ENCODE results near the gene TCEAL8. TPM values are rescaled to one million over a fixed set of nuclear protein-coding genes. Genes with fewer than 3 reads are reported as not detected.

TCEAL8 gene
- total RNA-seq, 1 experiment from 2014 or later, result 21.5 TPM

GRCh38 chrX:103274284-103274683, 19.3 kb upstream of the TCEAL8 start:
- ChIA-PET CTCF (no interaction called here), POLR2A (no interaction called here)
- no peak for DNase-seq
- BruUV-seq (replicated peaks), result no TSS peak
- Histone ChIP-seq H3K4me3 (ENCODE audit: low read depth, low read length) (no peak overlapping the region), H3K36me3 (ENCODE audit: control insufficient read depth, insufficient read depth, low read length) (no peaks in the 10 kb centered on the region), H3K27me3 (replicated peaks; ENCODE audit: control insufficient read depth, insufficient read depth, low read length) (no peaks in the 10 kb centered on the region), H3K9me3 (no peaks in the 10 kb centered on the region), H3K4me1 (no peaks in the 10 kb centered on the region)
- no peak overlapping the region for H3K27ac Mint-ChIP-seq (ENCODE audit: unreplicated experiment)
- H3K36me3 Mint-ChIP-seq (ENCODE audit: insufficient read depth, unreplicated experiment), result no peaks in the 10 kb centered on the region
- H3K4me3 Mint-ChIP-seq (ENCODE audit: unreplicated experiment), result no peak overlapping the region
- no peak for TF ChIP-seq CTCF (IDR thresholded peaks at IDR 0.05; ENCODE audit: insufficient read depth in 1 of 2, low read depth in 1 of 2, low read length in 1 of 2, severe bottlenecking in 1 of 2, unreplicated experiment in 1 of 2)
- H3K4me1 Mint-ChIP-seq (ENCODE audit: low read depth, unreplicated experiment), result peaks cover 6% of the 10 kb centered on the region
- no peaks in the 10 kb centered on the region for H3K9me3 Mint-ChIP-seq (ENCODE audit: unreplicated experiment)
- H3K27me3 Mint-ChIP-seq (ENCODE audit: insufficient read depth, unreplicated experiment), result peaks cover 24% of the 10 kb centered on the region
- intact Hi-C loops (cut with micrococcal nuclease; ENCODE audit: unreplicated experiment), result no loop called here

DNA sequence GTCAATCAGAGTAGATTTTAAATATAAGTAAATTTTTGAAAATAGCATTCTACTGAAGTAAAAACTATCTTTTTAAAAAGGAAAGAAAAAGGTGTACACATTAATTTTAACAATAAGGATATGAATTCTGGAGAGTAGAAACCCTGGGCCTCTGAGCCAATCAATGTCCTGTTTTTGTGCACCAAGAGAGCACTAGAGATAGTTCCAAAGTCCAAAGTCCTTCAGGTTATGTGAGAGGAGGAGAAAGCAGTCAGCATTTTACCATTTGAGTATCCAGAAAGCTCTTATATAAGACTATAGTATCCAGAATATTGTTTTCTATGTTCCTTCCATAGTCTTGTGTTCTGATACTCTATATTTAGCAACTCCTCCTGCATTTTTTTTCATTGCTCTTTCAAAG, 3.3 kb upstream of the TCEAL8 start:
- POLR2A ChIA-PET, result no interaction called here
- no peaks in the 10 kb centered on the region for H3K36me3 ChIP-seq (ENCODE audit: control insufficient read depth, insufficient read depth, low read length)
- Mint-ChIP-seq H3K9me3 (ENCODE audit: unreplicated experiment) (no peaks in the 10 kb centered on the region), H3K36me3 (ENCODE audit: insufficient read depth, unreplicated experiment) (peaks cover 17% of the 10 kb centered on the region), H3K27me3 (ENCODE audit: insufficient read depth, unreplicated experiment) (peaks cover 3% of the 10 kb centered on the region), H3K4me3 (ENCODE audit: unreplicated experiment) (no peak overlapping the region), H3K4me1 (ENCODE audit: low read depth, unreplicated experiment) (peaks cover 12% of the 10 kb centered on the region), H3K27ac (ENCODE audit: unreplicated experiment) (no peak overlapping the region)
- no TSS peak for BruUV-seq (replicated peaks)
- intact Hi-C loops (cut with micrococcal nuclease; ENCODE audit: unreplicated experiment), result no loop called here
- CTCF ChIA-PET, result interaction anchor here (0.7 kb wide), 1 partner anchor 9 kb away, joined by 3 read pairs; no protein-coding TSS in a partner anchor
- no peak overlapping the region for H3K4me3 ChIP-seq (ENCODE audit: low read depth, low read length)
- no peaks in the 10 kb centered on the region for H3K4me1 ChIP-seq
- DNase-seq, result no peak
- no peak for TF ChIP-seq CTCF (IDR thresholded peaks at IDR 0.05; ENCODE audit: insufficient read depth in 1 of 2, low read depth in 1 of 2, low read length in 1 of 2, severe bottlenecking in 1 of 2, unreplicated experiment in 1 of 2)
- no peaks in the 10 kb centered on the region for H3K9me3 ChIP-seq
- H3K27me3 ChIP-seq (replicated peaks; ENCODE audit: control insufficient read depth, insufficient read depth, low read length), result no peaks in the 10 kb centered on the region

- intact Hi-C loops (cut with micrococcal nuclease; ENCODE audit: unreplicated experiment), result no loop called here
- Histone ChIP-seq H3K4me1 (no peaks in the 10 kb centered on the region), H3K4me3 (ENCODE audit: low read depth, low read length) (no peak overlapping the region), H3K36me3 (ENCODE audit: control insufficient read depth, insufficient read depth, low read length) (no peaks in the 10 kb centered on the region), H3K27me3 (replicated peaks; ENCODE audit: control insufficient read depth, insufficient read depth, low read length) (no peaks in the 10 kb centered on the region), H3K9me3 (no peaks in the 10 kb centered on the region)
- Mint-ChIP-seq H3K36me3 (ENCODE audit: insufficient read depth, unreplicated experiment) (peaks cover 17% of the 10 kb centered on the region), H3K9me3 (ENCODE audit: unreplicated experiment) (no peaks in the 10 kb centered on the region), H3K27ac (ENCODE audit: unreplicated experiment) (no peak overlapping the region), H3K4me1 (ENCODE audit: low read depth, unreplicated experiment) (peaks cover 12% of the 10 kb centered on the region), H3K4me3 (ENCODE audit: unreplicated experiment) (no peak overlapping the region), H3K27me3 (ENCODE audit: insufficient read depth, unreplicated experiment) (no peaks in the 10 kb centered on the region)
- CTCF ChIA-PET, result no interaction called here
- no peak for DNase-seq
- no peak for TF ChIP-seq CTCF (IDR thresholded peaks at IDR 0.05; ENCODE audit: insufficient read depth in 1 of 2, low read depth in 1 of 2, low read length in 1 of 2, severe bottlenecking in 1 of 2, unreplicated experiment in 1 of 2)
- no TSS peak for BruUV-seq (replicated peaks)
- POLR2A ChIA-PET, result no interaction called here
These were observed 1.7 kb upstream of the TCEAL8 start for GRCh38 chrX:103256651-103257050.

Measured in Caco-2 (cell line).